Umbilical cord (tissue), 2 donors: Measurements from ENCODE around the gene MARF1. TPM values are rescaled to one million over a fixed set of nuclear protein-coding genes. Genes with fewer than 3 reads are reported as not detected.
"Not testable (repeated sequence)": the region's sequence is repeated elsewhere in the genome, so short reads cannot be mapped to it uniquely, and the experiment has no call there.

Source experiments
- DNase-seq: peaks from one replicate; pipeline ENCODE4 v3.0.0-alpha.2; 2015; ENCODE audit warnings: low spot score
- total RNA-seq: library from RNA; depleted of rRNA; stranded (reverse); fragments of >200 nt; gene quantifications from one replicate; pipeline ENCODE4 v1.2.3, GENCODE V29; 2014; ENCODE audit warnings: low replicate concordance; ENCODE audit not compliant: insufficient read depth

Gene MARF1
- total RNA-seq, 1 donor from 2014 or later, result 22.4 TPM

DNA sequence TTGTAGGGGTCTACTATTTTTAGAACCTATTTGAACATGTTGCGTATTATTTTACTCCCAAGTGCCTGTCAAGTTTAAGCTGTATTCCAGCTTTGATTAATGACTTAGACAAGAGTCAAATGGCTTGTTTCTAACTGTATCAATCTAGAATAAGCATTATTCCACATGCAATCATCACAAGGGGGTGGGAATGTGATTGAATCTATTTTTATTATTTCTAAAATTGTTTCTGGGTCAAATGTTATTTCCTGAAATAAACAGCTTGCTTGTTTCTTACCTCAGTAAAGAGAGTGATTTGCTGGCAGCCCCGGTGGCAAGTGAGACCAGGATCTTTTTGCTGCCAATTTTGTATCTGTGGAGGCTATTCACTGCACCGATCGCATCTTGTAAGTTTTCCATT lies 21.5 kb downstream of the MARF1 start:
- DNase-seq, result no peak

DNA sequence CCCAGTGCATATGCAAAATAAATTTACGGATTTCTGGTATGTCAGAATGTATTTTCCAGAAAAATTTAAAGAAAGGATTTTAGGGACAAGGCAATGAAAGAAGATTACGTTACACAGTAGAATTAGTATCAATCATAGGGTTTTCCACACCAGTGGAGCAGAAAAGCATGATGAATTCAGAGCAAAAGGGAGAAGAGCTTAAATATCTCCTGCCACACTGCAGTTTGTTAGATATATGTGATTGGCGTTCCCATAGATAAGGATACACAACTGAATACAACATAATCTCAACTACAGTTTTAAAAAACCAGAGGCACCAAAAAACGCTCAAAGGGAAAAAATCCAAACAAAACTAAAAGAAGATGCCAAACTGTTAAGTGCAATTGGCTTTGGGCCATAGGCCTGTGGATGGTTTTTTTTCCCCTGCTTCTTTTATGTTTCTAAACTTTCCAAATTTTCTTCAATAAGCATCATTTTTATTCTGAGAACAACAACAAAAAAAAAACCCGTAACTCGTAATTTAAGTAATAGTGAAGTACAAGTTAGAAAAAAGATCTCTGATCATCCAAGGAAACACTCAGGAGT lies 22.3 kb downstream of the MARF1 start:
- DNase-seq, result no peak

GRCh38 chr16:15618392-15618791 lies 24.6 kb downstream of the MARF1 start:
- DNase-seq, result no peak

DNA sequence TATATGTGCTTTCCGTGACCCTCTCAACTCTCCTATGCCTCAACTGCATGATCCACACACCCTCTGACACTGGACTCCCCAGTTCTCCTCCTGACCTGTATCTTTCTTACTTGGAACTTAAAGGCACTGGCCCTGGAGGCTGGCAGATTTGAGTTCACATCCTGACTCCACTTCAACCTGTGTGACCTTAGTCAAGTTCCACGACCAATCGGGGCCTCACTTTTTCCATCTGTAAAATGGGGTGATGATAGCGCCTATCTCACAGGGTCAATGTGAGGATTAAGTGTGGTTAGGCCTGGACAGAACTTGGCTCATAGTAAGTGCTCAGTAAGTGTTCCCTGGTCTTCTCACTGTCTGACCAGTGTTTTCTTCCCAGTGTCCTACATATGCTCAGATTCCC lies 25.1 kb downstream of the MARF1 start:
- no peak for DNase-seq

DNA sequence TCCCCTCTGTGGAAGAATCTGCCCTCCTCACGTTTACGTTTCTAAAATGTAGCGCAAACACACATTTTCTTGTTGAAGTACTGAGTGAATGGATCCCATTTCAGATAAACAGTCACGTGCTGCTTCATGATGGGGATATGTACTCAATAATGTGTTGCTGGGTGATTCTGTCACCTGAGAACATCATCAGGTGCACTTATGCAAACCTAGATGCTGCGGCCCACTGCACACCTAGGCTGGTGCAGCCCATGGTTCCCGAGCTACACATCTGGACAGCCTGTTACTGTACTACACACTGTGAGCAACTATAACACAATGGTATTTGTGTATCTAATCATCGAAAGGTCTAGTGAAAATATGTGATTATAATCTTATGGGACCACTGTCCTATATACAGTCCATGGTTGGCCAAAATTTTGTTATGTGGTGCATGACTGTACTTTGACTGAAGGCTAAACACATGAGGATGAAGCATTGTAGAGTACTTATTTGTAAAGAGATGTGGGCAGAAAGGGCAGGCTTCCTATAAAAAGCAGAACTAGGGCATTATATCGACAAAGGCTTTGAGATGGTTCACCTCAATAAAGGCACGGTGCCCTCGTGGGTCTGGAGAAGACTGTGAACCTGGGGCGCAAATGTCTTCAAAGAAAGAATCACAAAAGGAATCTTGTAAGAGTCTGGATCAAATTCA lies 26.3 kb downstream of the MARF1 start:
- no peak for DNase-seq

GRCh38 chr16:15616012-15616411 lies 26.9 kb downstream of the MARF1 start:
- DNase-seq, result no peak

- no peak for DNase-seq
These were observed 29.3 kb downstream of the MARF1 start for GRCh38 chr16:15613676-15614075.

DNA sequence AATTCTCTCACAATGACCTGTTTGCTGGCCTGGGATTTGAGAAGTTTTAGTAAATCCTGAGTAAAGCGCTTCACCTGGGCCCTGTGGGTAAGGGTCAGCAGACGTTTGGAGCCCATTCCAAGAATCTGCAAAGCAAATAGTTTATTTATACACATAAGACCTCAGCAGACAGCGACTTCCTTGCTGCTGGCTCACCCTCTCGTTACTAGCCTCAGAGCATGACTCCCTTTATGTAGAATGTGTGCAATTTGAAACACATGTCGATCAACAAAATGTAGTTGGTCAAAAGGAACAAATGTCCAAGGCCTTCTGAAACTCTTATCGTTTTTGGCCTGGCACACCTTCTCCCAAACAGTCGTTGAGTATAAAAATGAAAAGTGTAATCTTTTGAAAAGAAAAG lies 31.3 kb downstream of the MARF1 start:
- no peak for DNase-seq

- no peak for DNase-seq
These were observed 32.5 kb downstream of the MARF1 start for GRCh38 chr16:15610369-15610871.

DNA sequence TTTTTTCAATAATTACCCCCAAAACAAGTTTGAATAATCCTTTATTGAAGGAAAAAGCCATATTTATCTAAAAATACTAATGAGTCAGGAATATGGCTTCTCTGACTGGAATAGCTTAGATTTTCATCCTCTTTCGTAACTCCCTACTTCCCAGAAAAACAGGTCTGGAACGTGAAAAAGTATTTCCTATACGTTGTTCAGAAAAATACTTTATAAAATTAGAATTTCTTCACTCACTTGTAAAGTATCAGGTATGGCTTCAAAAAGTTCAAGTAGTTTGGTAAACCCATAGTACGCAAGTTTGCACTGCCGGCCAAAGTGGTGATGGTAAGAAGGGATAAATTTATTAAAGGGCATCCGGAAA lies 33.7 kb downstream of the MARF1 start:
- DNase-seq, result no peak

DNA sequence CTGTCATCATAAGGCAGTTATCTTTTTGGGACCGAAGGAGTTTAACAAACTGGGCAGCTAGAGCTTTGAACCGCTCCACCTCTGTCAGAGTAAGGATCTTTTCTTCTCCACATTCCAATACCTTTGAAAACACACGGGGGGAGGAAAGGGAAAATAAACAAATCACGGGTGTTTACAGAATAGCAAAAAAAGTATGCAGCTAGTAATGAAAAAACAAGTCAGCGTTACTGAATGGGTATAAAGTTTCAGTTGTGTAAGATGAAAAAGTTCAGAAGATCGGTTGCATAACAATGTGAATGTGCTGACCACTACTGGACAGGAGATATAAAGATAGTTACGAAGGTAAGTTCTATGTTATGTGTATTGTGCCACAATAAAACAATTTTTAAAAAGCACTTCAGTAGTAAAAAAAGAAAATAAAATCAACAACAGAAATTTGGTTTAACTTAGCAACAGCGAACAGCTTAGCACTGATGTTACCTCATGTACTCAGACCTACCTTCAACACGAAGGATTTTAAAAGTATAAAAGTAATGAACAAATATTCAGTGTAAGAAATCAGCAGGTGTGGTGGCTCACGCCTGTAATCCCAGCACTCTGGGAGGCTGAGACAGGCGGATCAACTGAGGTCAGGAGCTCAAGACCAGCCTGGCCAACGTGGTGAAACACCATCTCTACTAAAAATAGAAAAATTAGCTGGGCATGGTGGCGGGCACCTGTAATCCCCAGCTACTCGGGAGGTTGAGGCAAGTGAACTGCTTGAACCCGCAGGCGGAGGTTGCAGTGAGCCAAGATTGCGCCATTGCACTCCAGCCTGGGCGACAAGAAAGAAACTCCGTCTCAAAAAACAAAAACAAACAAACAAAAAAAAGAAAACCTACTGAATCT lies 34.3 kb downstream of the MARF1 start:
- DNase-seq, result no peak

DNA sequence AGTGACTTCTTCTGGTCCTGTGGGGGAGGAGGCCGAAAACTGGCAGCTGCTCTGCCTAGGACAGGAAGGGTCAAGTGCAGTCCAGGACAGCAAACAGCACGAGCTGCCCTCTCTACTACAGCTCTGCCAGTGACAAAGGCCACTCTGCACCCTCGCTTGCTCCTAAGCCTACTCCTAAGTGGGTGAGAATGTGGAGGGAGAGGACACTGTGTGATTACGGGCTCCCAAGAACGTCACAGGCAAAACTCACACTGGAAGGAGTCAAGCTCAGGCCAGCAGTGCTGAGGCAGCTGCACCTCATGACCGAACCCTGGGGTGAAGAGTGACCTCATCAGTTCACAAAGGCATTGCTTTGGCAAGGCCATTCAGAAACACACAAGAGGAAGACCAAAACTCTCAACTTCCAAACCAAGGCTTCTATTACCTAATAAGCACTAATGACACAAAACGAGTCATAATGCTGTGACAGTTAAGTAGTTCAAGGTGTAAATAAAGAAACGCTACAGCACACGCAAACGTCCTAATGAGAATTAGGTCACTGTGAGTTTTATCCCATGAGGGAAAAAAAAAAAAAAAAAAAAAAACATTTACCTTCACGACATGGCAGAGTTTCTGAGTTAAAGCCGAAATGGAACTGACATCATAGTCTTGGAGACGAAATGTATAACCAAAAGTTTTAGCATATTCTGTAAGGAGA lies 35.1 kb downstream of the MARF1 start:
- no peak for DNase-seq

GRCh38 chr16:15607221-15607699 lies 35.7 kb downstream of the MARF1 start:
- DNase-seq, result not testable (repeated sequence)

DNA sequence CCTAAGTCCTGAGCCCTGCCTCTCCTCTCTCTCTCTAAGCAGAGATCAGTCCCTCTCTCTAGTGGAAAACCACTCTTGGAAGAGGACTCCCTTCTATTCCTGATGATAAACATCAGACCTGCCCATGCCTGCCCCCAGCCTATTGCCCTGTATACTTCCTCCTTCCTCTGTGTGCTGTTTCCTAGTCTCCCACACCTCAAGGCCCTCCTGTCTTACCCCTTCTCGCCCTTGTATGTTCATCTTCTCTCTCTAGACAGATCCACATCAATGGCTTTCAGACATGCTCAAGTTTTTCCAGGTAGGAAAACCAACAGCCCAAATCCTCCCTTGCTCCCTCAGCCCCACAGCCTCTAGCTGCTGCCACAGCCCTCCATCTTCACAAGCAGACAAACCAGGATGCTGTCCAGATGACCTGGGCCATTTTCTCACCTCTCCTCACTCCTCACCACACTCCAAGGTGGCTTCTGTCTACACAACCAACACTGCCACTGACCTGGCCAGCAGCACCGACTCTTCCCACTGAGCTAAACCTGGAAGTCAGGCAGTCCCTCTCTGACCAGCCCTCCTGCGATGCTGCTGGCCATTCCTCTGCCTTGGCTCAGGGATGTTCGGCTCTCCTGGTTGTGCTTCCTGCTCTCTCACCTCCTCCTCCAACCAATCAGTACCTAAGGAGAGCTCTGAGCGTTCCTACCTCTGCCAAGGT lies 36.3 kb downstream of the MARF1 start:
- DNase-seq, result no peak

GRCh38 chr16:15605839-15606517 lies 37.0 kb downstream of the MARF1 start:
- no peak for DNase-seq

GRCh38 chr16:15604460-15605440 lies 38.2 kb downstream of the MARF1 start:
- no peak for DNase-seq

- no peak for DNase-seq
These were observed 40.5 kb downstream of the MARF1 start for GRCh38 chr16:15602285-15603044.

- DNase-seq, result no peak
These were observed 41.6 kb downstream of the MARF1 start for GRCh38 chr16:15601212-15601879.
